Activated naive CD8-positive, alpha-beta T cell treated with anti-CD3 and anti-CD28 coated beads, Interleukin-2, amount 50 U/mL, for 24 hours (primary cell): ENCODE data around the gene USP44.
"Not testable (repeated sequence)": the region's sequence is repeated elsewhere in the genome, so short reads cannot be mapped to it uniquely, and the experiment has no call there.

Source experiments
- ATAC-seq: fragments of 150-1000 bp; cut with Tn5 transposase; one replicate; pipeline ENCODE4 v1.10.0; 2021
- DNase-seq: peaks from one replicate; pipeline ENCODE4 v3.0.0; 2021
- H3K27ac Mint-ChIP-seq: one replicate; pipeline ENCODE4 v1.8.0; 2021; ENCODE audit warnings: mild to moderate bottlenecking, mixed read lengths
- H3K27me3 Mint-ChIP-seq: one replicate; pipeline ENCODE4 v1.8.0; 2021; ENCODE audit warnings: mixed read lengths
- H3K36me3 Mint-ChIP-seq: one replicate; pipeline ENCODE4 v1.8.0; 2021; ENCODE audit warnings: low read depth, mixed read lengths
- H3K4me1 Mint-ChIP-seq: one replicate; pipeline ENCODE4 v1.8.0; 2021; ENCODE audit warnings: mixed read lengths
- H3K4me3 Mint-ChIP-seq: one replicate; pipeline ENCODE4 v1.8.0; 2021; ENCODE audit warnings: mild to moderate bottlenecking, moderate library complexity, mixed read lengths
- H3K9me3 Mint-ChIP-seq: one replicate; pipeline ENCODE4 v1.8.0; 2021; ENCODE audit warnings: mixed read lengths

USP44 gene

DNA sequence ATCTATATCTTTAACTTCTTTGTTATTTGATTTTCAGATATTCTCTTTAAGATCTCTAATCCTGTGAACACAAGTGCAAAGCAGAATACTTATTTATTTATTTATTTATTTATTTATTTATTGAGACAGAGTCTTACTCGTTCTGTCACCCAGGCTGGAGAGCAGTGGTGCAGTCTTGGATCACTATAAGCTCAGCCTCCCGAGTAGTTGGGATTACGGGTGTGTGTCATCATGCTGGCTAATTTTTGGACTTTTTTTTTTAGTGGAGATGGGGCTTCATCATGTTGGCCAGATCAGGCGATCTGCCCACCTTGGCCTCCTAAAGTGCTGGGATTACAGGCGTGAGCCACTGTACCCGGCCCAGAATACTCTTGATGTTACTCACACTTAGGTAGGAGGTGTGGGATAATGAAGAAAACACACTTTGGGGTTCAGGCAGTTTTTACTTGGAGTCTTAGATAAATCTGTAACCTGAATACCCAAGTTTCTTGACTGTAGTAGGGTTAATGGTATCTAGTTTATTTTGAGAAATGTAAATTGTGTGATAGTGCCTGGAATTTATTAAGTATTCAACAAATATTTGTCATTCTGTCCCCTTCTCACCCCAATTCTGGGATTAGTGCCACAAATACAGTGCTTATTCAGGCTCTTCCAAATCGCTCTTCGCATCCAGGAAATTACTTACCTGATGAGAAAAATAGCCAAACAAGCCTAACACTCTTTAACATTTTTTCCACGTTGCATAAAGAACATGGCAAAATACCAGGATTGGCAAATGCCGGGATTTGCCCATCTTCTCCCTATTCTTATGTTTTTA is 44.4 kb downstream of the USP44 start:
- H3K4me3 Mint-ChIP-seq = no peak overlapping the region
- H3K27me3 Mint-ChIP-seq = no peaks in the 10 kb centered on the region
- peaks cover 6% of the 10 kb centered on the region for H3K4me1 Mint-ChIP-seq
- DNase-seq (no peak), ATAC-seq (no peak)
- no peak overlapping the region for H3K27ac Mint-ChIP-seq
- no peaks in the 10 kb centered on the region for H3K9me3 Mint-ChIP-seq
- peaks cover 62% of the 10 kb centered on the region for H3K36me3 Mint-ChIP-seq

DNA sequence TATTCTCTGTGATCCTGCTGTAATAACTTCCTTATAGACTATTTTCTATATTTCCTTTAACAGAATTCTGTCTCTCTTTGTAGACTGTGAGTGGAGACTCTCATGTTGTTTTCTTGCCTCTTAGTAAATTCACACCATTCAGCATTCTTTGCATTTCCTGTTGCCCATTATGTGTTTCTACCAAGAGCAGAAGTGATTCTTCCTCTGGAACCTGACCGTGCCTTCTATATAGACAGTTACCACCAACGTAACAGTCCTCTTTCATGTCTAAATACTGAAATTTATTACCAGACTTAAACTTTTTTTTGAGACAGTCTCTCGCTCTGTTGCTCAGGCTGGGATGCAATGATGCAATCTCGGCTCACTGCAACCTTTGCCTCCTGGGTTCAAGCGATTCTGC is 46.2 kb downstream of the USP44 start:
- Mint-ChIP-seq H3K27me3 (no peaks in the 10 kb centered on the region), H3K9me3 (no peaks in the 10 kb centered on the region), H3K36me3 (peaks cover 59% of the 10 kb centered on the region), H3K4me1 (peaks cover 12% of the 10 kb centered on the region), H3K4me3 (no peak overlapping the region), H3K27ac (no peak overlapping the region)
- no peak for DNase-seq
- no peak for ATAC-seq

DNA sequence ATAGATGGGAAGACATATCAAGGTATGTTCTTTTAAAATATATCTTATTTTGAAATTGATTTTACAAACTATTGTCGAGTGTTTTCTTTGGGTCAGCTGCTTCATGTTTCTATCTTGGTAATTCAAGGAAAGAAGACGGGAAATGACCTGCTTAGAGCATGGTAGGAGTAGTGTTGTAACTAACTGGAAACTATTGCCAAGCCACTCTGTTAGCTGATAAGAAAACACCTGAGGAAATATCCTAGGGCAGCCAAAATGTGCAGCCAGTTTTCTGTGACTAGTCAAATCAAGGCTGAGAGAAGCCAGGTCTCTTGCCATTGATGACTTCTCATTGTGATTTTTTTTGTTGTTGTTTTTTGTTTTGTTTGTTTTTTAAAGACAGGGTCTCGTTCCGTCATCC is 47.1 kb downstream of the USP44 start:
- Mint-ChIP-seq H3K4me1 (peaks cover 18% of the 10 kb centered on the region), H3K9me3 (no peaks in the 10 kb centered on the region), H3K27ac (no peak overlapping the region), H3K27me3 (no peaks in the 10 kb centered on the region), H3K4me3 (no peak overlapping the region), H3K36me3 (peaks cover 67% of the 10 kb centered on the region)
- DNase-seq = no peak
- no peak for ATAC-seq

DNA sequence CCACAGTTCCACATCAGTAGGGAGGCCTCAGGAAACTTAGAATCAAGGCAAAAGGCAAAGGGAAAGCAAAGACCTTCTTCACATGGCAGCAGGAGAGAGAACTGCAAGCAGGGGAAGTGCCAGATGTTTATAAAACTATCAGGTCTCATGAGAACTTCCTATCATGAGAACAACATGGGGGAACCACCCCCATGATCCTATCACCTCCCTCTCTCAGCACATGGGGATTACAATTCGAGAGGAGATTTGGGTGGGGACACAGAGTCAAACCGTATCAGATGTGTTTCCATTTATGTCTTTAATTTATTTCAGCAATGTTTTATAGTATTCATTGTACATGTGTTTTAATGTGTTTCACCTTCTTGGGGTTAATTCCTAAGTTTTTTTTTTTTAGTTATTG is 51.5 kb downstream of the USP44 start:
- Mint-ChIP-seq H3K9me3 (no peaks in the 10 kb centered on the region), H3K36me3 (peaks cover 77% of the 10 kb centered on the region), H3K4me1 (peaks cover 22% of the 10 kb centered on the region), H3K27me3 (no peaks in the 10 kb centered on the region), H3K4me3 (no peak overlapping the region), H3K27ac (no peak overlapping the region)
- ATAC-seq (no peak), DNase-seq (no peak)

DNA sequence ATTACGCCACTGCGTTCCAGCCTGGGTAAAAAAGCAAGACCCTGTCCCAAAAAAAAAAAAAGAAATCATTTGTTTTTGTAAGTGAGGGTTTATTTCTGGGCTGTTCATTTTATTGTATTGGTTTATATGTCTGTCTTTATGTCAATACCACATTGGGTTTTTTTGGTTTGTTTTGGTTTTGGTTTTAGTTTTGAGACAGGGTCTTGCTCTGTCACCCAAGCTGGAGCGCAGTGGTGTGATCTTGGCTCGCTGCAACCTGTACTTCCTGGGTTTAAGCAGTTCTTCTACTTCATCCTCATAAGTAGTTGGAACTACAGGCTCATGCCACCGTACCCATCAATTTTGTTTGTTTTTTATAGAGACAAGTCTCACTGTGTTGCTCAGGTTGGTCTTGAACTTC is 52.3 kb downstream of the USP44 start:
- H3K27me3 Mint-ChIP-seq = no peaks in the 10 kb centered on the region
- peaks cover 71% of the 10 kb centered on the region for H3K36me3 Mint-ChIP-seq
- ATAC-seq = no peak
- H3K27ac Mint-ChIP-seq = no peak overlapping the region
- no peak overlapping the region for H3K4me3 Mint-ChIP-seq
- DNase-seq = no peak
- H3K4me1 Mint-ChIP-seq = peaks cover 22% of the 10 kb centered on the region
- no peaks in the 10 kb centered on the region for H3K9me3 Mint-ChIP-seq

DNA sequence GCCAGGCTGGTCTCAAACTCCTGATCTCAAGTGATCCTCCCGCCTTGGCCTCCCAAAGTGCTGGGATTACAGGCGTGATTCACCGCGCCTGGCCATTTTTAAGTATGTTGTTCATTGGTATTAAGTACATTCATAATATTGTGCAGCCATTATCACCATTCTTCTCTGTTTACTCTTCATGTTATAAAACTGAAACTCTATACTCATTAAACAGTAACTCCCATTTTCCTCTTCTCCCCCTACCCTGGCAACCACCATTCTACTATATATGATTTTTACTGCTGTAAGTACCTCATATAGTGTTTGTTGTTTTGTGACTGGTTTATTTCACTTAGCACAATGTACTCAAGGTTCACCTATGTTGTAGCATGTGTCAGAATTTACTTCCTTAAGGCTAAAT is 54.2 kb downstream of the USP44 start:
- H3K27ac Mint-ChIP-seq = no peak overlapping the region
- no peaks in the 10 kb centered on the region for H3K27me3 Mint-ChIP-seq
- no peak for DNase-seq
- no peak for ATAC-seq
- H3K4me3 Mint-ChIP-seq = no peak overlapping the region
- H3K9me3 Mint-ChIP-seq = no peaks in the 10 kb centered on the region
- peaks cover 58% of the 10 kb centered on the region for H3K36me3 Mint-ChIP-seq
- H3K4me1 Mint-ChIP-seq = peaks cover 18% of the 10 kb centered on the region

DNA sequence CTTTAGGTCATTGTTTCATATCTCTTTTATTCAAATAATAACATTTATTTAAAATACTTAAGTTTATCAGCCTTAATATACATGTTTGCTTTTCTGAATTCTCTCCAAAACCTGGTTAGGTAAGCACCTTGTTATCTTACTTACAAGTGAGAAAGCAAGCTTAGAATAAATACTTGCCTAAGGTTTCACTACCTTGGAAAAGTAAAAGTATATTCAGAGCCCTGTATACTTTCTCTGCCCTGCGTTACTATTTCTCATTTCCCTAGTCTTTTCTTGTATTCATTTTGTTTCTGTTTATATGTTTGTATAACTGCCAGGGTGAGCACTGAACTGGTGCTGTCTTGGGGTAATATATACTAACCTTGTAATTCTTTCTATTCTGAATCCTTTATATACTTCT is 55.8 kb downstream of the USP44 start:
- ATAC-seq (no peak), DNase-seq (no peak)
- H3K4me1 Mint-ChIP-seq = peaks cover 15% of the 10 kb centered on the region
- no peak overlapping the region for H3K4me3 Mint-ChIP-seq
- no peaks in the 10 kb centered on the region for H3K27me3 Mint-ChIP-seq
- H3K27ac Mint-ChIP-seq = no peak overlapping the region
- no peaks in the 10 kb centered on the region for H3K9me3 Mint-ChIP-seq
- peaks cover 61% of the 10 kb centered on the region for H3K36me3 Mint-ChIP-seq

DNA sequence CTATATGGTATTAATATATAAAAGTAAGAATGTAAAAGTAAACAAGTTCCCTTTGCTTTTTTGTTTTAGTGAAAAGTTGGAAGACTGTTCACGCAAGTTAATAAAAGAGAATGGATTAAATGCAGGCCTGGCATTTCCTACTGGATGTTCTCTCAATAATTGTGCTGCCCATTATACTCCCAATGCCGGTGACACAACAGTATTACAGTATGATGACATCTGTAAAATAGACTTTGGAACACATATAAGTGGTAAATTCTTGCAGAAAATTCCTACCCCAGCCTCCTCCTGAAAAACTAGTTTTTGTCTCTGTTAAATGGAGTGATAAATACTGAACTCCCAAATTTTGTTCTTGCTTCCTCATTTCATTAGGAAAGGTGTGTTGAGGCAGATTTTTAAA is 56.4 kb downstream of the USP44 start:
- no peak for DNase-seq
- no peak for ATAC-seq
- peaks cover 13% of the 10 kb centered on the region for H3K4me1 Mint-ChIP-seq
- no peaks in the 10 kb centered on the region for H3K27me3 Mint-ChIP-seq
- no peak overlapping the region for H3K4me3 Mint-ChIP-seq
- H3K9me3 Mint-ChIP-seq = no peaks in the 10 kb centered on the region
- no peak overlapping the region for H3K27ac Mint-ChIP-seq
- peaks cover 58% of the 10 kb centered on the region for H3K36me3 Mint-ChIP-seq

DNA sequence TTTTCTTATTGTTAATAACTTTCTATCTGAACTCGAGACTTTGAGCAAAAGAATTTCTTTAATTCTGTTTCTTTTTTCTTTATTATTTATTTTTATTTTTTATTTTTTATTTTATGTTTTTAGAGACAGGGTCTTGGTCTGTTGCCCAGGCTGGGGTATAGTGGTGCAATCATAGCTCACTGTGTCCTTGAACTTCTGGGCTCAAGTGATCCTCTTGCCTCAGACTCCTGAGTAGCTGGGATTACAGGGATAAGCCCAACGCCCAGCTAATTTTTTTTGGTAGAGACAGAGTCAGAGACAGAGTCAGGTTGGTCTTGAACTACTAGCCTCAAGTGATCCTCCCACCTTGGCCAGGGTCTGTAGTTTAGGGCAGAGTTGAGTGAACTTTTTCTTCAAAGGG is 58.8 kb downstream of the USP44 start:
- Mint-ChIP-seq H3K4me3 (no peak overlapping the region), H3K27me3 (no peaks in the 10 kb centered on the region), H3K9me3 (no peaks in the 10 kb centered on the region), H3K36me3 (peaks cover 51% of the 10 kb centered on the region), H3K27ac (no peak overlapping the region), H3K4me1 (peaks cover 2% of the 10 kb centered on the region)
- ATAC-seq (no peak), DNase-seq (no peak)

DNA sequence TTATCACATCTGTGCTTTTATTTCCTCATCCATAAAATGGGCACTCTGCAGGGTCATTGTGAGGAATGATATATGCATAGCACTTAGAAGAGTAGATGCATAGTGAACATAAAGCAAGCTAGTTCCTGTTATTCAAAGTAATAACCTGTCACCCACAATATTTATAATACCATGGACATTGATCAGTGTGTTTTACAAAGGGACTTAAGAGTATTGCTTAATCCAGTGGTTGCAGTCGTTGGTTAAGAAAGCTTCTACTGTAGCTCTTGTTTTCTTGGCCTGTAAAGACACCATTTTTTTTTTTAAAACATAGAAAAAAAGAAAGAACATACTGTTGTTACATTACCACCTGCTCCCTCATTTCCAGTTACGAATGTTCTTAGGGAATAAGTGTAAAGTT is 64.3 kb downstream of the USP44 start:
- no peak overlapping the region for H3K27ac Mint-ChIP-seq

DNA sequence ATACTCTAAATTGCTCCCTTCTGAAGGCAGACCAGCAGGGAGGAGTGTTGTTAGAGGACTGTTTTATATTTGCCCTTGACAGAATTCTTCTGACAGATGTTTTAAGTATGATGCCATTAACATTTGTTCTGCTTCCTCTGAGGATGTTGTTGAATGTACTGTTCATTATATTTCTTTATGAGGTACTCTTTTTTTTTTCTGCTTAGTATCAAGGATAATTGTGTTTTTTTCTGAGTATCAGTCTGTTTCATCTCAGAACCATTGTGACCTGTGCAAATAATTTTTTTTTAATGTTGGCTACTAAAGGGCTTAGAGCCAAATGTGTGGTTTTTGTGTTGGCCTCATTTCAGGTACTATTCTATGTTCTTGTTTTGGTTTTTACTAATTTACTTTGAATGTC is 66.8 kb downstream of the USP44 start:
- Mint-ChIP-seq H3K36me3 (peaks cover 63% of the 10 kb centered on the region), H3K9me3 (no peaks in the 10 kb centered on the region), H3K27me3 (no peaks in the 10 kb centered on the region), H3K4me3 (no peak overlapping the region), H3K4me1 (peaks cover 22% of the 10 kb centered on the region), H3K27ac (no peak overlapping the region)
- no peak for ATAC-seq
- DNase-seq = no peak

More for the DNA sequence above, 64.3 kb downstream of the USP44 start:
- no peaks in the 10 kb centered on the region for H3K27me3 Mint-ChIP-seq
- peaks cover 2% of the 10 kb centered on the region for H3K4me1 Mint-ChIP-seq
- H3K4me3 Mint-ChIP-seq = no peak overlapping the region
- no peaks in the 10 kb centered on the region for H3K9me3 Mint-ChIP-seq
- DNase-seq = no peak
- no peak for ATAC-seq
- peaks cover 55% of the 10 kb centered on the region for H3K36me3 Mint-ChIP-seq

DNA sequence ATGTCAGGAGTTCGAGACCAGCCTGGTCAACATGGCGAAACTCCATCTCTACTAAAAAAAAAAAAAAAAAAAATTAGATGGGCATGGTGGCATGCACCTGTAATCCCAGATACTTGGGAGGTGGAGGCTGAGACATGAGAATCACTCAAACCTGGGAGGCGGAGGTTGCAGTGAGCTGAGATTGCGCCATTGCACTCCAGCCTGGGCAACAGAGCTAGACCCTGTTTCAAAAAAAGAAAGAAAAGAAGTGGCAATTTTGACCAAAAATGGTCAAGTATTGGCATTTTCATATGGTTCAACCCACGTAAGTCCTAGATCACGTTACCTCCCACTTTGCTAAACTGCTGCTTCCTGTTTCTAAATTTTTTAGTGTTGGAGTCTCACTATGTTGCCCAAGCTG is 68.7 kb downstream of the USP44 start:
- H3K4me3 Mint-ChIP-seq, H3K9me3 Mint-ChIP-seq, ATAC-seq, H3K27me3 Mint-ChIP-seq, H3K27ac Mint-ChIP-seq, DNase-seq: not testable (repeated sequence)
- Mint-ChIP-seq H3K36me3 (peaks cover 69% of the 10 kb centered on the region), H3K4me1 (peaks cover 41% of the 10 kb centered on the region)

DNA sequence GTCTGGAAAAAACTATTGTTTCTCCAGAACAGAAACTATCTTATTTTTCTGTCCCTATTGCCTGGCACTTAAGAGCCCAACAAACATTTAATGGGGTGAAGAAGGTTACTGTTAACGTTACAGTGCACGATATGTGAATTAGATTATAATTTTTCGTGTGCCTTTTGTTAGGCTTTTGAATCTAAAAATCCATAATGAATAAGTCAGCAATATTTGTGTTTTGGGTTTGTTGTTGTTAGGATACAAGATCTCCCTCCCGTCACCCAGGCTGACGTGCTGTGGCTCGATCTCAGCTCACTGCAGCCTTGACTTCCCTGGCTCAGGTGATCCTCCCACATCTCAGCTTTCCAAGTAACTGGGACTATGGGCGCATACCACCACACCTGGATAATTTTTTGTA is 69.4 kb downstream of the USP44 start:
- Mint-ChIP-seq H3K27me3 (no peaks in the 10 kb centered on the region), H3K27ac (no peak overlapping the region), H3K36me3 (peaks cover 68% of the 10 kb centered on the region), H3K9me3 (no peaks in the 10 kb centered on the region), H3K4me3 (no peak overlapping the region), H3K4me1 (peaks cover 44% of the 10 kb centered on the region)
- DNase-seq = no peak
- ATAC-seq = no peak

DNA sequence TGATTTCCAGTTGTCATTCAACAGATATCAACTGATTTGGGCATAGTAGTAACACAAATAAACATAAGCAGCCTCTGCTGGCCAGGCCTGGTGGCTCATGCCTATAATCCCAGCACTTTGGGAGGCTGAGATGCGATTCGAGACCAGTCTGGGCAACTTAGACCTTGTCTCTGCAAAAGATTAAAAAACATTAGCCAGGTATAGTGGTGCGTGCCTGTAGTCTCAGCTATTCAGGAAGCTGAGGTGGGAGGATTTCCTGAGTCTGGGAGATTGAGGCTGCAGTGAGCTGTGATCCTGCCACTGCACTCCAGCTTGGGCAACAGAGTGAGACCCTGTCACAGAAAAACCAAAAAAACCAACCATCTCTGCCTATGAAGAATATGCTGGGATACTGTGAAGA is 70.2 kb downstream of the USP44 start:
- Mint-ChIP-seq H3K4me3 (no peak overlapping the region), H3K9me3 (no peaks in the 10 kb centered on the region), H3K27me3 (no peaks in the 10 kb centered on the region), H3K4me1 (peaks cover 51% of the 10 kb centered on the region), H3K36me3 (peaks cover 69% of the 10 kb centered on the region), H3K27ac (peak overlapping the region; percentile 15)
- DNase-seq = no peak
- no peak for ATAC-seq

DNA sequence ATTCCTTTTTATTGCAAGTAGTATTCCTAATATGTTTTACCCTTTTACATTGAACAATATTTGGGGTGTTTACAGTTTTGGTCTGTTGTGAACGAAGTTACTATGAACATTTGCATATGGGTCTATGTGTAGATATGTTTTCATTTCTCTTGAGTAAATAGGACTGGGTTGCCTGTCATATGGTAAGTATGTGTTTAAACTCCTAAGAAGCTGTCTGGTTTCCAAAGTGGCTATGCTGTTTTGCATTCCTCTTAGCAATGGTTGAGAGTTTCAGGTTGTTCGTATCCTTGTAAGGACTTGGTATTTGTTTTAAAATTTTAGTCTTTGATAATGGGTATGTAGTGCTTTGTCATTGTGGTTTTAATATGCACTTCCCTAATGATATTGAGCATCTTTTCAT is 71.0 kb downstream of the USP44 start:
- DNase-seq (no peak), ATAC-seq (no peak)
- peaks cover 74% of the 10 kb centered on the region for H3K36me3 Mint-ChIP-seq
- H3K4me1 Mint-ChIP-seq = peaks cover 59% of the 10 kb centered on the region
- H3K4me3 Mint-ChIP-seq = no peak overlapping the region
- H3K27me3 Mint-ChIP-seq = no peaks in the 10 kb centered on the region
- H3K9me3 Mint-ChIP-seq = no peaks in the 10 kb centered on the region
- no peak overlapping the region for H3K27ac Mint-ChIP-seq

DNA sequence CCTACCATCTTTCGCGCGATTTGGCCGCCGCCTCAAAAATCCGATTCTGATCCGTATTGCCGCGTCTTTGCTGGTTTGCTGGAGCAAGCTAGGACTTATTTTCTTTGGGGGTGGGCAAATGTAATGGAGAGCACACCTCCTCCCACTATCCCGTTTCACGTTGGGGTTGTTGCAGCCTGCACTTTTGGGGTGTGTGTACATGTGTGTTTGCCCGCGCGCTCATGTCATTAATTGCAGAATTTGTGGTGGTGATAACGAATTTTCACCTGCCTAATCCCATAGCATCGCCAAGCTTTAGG is 76.7 kb downstream of the USP44 start:
- DNase-seq = no peak

More for the DNA sequence above, 76.7 kb downstream of the USP44 start:
- Mint-ChIP-seq H3K27me3 (no peaks in the 10 kb centered on the region), H3K4me1 (peaks cover 51% of the 10 kb centered on the region), H3K27ac (peak overlapping the region; percentile 99), H3K9me3 (no peaks in the 10 kb centered on the region), H3K4me3 (peak overlapping the region; percentile 98), H3K36me3 (peaks cover 50% of the 10 kb centered on the region)
- ATAC-seq = no peak
